Activated CD8-positive, alpha-beta memory T cell treated with anti-CD3 and anti-CD28 coated beads, Interleukin-2, amount 50 U/mL, for 4 hours (primary cell): ENCODE results near the gene TMBIM1.
A peak's percentile ranks its signal among the peaks of the same experiment; 100 is the strongest.

Experiments used
- DNase-seq: peaks from one replicate; pipeline ENCODE4 v3.0.0-alpha.2; 2020

The TMBIM1 gene

DNA sequence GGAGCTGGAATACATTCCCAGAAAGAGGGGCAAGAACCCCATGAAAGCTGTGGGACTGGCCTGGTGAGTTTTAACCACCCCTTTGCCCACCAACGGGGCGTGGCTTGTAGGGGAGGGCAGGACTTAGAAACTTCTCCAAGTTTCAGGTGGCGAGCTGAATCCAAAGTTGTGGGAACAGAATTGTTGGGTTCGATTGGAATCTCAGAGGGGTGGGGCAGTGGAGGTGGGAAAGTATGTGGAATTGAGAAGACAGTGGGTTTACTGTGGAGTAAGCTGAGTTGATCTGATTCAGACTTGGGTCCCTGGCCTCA, 20.9 kb downstream of the TMBIM1 start:
- no peak for DNase-seq

DNA sequence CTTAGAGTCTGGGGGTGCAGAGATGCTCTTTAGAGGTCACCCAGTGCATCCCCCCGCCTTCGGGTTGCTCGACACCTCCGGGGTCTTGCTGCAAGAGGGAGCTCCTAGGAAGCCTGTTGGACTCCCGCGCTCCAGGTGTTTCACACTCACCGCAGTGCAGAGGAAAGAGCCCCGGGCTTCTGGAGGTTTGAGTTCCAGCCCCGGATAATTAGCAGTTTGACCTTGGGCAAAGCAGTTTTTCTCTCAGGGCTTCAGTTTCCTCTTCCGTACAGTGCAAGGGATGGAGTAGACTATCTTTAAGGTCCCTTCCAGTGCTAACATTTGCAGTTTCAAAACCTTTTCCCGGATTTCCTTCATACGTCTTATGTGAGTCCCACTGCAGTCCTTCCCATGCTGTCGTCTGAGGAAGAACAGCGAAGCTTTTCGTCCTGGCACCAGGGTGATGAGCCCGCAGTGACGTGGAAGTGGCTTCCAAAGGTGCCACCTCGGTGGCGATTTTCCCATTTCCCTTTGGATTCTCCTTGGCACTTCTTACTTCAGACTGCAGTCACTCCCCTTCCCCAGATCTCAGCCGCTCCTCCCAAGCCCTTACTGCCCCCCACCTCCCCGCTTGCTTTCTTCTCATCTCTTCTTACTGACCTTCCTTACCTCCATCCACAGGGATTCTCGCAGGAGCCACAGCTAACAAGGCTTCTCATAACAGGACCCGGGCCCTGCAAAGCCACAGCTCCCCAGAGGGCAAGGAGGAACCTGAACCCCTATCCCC, 21.4 kb downstream of the TMBIM1 start:
- no peak for DNase-seq

DNA sequence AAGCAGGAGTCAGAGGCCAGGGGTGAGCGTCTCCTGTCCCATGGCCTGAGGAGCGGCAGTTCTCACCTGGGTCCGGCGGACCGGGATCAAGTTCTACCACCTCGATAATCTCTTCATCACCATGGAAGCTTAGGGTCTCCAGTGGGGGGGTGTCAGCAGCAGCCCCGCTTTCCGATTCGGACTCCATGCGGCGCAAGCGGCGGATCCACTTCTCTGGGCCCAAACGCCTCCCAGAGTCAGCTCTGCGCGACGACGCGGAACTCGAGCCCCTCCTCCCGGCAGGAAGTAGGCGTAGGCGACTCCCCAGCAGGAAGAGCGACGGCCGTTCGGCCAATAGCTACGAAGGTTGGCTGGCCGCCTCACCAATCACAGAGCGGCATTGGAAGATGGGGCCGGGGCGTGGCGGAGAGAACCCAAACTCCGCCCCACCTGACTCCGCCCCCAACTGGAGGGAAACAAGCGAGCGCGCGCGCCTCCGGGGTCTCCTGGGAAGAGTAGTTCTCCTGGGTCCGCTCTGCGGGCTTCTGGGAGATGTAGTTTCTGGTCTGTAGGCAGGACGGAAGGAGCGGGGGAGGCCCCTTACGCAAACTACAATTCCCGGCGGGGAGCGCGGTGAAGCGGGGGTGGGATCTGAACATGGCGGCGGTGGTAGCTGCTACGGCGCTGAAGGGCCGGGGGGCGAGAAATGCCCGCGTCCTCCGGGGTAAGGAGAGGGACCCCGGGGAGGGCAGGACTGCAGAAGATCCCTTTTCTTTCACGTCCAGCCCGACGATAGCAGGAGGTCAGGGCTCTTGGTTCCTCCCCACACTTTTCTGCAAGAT, 22.2 kb downstream of the TMBIM1 start, which contains the start of the genes AAMP and PNKD:
TSS of gene AAMP (minus strand) at position 238 of the 821 bp plus-strand sequence. CDS start at position 187, 51 bp downstream.
TSS of gene PNKD (plus strand) at position 620 of the 821 bp plus-strand sequence. CDS start at position 637, 17 bp downstream.
- peak; percentile 100 for DNase-seq

DNA sequence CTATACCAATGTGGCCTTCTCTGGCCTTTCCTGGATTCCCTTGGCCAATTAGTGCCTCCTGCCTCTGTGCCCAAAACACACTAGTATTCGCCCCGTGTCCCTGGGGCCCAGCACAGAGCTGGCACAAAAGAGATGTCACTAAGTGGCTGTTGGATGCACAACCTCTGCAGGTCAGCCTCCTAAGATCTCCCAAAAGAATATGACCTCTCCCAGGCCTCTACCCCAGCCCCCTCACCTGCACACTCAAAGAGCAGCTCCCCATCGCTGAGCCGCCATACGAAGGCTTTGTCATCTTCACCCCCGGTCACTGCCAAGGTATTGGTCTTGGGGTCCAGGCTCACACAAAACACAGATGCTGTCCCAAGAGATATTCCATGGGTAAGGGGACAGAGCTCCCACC, 25.0 kb downstream of the TMBIM1 start:
- DNase-seq, result no peak

DNA sequence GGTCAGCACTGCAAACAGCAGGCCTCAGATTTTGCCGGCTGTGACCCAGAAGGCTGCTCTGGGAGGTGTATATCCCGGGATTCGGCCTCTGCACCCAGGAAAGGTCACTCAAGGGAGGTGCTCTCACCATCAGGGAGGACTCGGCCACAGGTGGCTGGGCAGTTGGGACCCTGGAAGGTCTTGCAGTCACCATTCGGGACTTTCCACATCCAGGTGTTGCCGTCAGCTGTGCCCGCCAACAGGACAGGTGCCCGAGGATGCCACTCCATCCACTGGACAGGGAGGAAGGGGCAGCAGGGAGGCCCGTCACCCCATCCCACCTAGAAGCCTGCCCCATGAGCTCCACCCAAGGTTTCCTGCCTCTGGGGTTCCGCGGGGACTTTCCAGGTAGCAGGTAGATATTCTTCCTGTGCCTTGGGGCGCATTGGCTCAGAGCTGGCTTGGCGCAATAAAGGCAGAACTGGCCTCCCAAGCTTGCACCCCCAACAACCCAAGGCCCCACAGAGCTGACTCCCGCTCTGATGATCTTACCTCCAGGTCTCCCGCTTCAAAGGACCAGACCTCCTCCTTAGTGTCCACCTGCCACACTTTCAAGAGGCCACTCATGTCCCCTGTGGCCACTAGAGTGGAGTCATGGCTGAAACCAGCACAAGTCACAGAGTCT, 25.9 kb downstream of the TMBIM1 start:
- no peak for DNase-seq

DNA sequence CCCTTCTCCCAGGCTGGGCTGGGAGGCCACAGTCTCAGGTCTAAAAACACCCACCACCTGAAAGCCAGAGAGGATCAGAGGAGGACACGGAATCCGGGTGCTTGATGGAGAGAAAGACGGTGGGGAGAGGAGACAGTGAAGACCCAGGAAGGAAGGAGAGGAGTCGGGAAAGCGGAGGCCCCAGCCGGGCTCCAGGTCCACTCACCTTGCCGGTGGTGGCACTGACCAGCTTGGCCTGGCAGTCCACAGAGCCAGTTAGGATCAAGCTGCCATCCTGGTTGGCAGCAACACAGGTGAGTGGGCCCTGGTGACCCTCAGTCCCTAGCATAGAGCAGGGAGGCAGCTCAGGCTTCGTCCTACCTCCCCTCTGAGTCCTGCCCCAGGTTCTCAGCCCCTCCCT, 26.7 kb downstream of the TMBIM1 start:
- no peak for DNase-seq

DNA sequence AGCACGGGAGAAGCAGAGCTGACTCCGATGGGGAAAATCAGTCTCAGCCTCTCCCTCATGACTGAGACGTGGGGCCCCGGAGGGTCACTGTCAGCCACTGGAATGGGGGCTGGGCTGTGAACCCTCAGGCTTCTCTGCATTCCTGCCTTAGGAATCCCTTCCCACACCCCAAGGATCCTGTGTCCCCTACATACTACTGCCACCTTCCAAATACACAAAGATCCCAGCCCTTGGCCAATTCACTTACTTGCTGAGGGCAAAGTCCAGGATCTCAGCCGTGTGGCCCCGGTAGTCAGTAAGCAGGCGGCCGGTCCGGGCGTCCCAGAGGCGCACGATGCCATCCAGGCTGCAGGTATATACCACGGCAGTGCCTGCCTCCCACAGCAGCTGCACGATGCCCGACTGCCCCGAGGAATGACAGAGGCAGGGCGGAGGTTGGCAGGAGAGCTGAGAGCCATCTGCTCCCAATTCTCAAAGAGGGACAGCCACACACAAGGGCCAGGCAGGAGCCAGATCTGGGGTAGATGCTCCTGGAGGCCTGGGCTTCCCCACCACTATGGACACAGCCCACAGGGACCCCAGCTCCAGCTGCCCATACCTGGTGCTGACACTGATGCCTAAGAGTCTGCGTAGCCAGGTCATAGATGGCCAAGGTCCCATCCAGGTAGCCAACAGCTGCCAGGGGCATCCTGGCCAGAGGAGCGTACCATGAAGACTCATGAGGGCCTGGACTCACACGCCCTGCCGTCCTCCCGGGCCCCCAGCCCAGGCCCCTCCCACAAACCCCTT, 27.3 kb downstream of the TMBIM1 start:
- DNase-seq, result no peak

DNA sequence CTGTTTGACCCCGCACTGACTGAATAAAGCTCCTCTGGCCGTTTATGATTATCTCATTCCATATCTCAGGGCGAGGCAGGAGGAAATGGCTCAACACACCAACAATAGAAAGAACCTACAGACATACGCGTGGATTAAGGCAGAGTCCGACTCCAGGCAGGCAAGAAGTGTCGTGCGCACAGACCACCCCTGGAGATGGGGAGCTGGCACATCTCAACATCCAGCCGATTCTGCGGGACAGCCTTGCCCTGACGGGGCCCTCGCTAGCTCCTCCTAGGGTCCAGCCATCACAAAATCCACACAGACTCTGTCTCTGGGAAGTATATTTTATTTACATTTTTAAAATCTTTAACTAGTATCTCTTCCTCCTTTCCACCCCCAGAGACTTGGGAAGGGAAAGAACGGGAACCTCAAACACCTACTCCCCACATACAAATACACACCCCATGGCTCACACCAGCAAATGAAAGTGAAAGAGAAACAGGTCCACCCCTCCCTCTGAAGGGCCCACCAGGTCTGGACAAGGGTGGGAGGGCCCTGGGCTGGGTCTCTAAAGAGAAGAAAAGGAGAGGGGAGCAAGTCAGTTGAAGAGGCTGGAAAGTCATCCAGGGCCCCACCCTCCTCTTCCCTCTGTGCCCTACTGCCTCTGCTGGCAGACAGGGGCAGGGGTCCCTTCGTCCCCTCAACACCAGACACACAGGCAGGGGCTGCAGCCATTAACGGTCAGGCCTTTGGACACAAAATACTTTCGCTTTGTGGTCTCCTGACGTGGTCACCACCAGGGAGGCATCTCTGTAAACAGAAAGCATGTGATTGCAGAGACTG, 28.3 kb downstream of the TMBIM1 start:
- DNase-seq, result no peak

DNA sequence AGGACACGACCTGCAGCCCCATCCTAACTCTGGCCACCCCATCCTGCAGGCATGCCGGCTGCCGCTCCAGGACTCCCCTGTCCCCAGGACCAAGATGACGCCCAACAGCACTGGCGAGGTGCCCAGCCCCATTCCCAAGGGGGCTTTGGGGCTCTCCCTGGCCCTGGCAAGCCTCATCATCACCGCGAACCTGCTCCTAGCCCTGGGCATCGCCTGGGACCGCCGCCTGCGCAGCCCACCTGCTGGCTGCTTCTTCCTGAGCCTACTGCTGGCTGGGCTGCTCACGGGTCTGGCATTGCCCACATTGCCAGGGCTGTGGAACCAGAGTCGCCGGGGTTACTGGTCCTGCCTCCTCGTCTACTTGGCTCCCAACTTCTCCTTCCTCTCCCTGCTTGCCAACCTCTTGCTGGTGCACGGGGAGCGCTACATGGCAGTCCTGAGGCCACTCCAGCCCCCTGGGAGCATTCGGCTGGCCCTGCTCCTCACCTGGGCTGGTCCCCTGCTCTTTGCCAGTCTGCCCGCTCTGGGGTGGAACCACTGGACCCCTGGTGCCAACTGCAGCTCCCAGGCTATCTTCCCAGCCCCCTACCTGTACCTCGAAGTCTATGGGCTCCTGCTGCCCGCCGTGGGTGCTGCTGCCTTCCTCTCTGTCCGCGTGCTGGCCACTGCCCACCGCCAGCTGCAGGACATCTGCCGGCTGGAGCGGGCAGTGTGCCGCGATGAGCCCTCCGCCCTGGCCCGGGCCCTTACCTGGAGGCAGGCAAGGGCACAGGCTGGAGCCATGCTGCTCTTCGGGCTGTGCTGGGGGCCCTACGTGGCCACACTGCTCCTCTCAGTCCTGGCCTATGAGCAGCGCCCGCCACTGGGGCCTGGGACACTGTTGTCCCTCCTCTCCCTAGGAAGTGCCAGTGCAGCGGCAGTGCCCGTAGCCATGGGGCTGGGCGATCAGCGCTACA, 29.4 kb downstream of the TMBIM1 start:
- DNase-seq, result no peak

DNA sequence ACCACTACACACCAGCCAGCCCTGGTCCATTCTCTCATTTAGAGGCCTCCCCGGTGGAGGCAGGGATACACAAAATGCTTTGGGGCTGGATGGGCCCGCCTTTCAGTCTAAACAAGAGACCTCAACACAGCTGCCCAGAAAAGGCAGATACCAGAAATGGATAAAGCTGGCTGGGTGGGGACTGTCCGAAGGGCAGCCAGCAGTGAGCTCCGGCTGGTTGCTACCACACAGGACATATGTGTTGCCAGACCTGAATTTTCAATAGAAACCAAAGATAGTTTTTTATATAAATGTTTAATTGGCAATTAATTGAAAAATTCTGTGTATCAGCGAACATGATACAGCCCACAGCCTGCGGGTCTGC, 30.1 kb downstream of the TMBIM1 start:
- DNase-seq, result no peak

DNA sequence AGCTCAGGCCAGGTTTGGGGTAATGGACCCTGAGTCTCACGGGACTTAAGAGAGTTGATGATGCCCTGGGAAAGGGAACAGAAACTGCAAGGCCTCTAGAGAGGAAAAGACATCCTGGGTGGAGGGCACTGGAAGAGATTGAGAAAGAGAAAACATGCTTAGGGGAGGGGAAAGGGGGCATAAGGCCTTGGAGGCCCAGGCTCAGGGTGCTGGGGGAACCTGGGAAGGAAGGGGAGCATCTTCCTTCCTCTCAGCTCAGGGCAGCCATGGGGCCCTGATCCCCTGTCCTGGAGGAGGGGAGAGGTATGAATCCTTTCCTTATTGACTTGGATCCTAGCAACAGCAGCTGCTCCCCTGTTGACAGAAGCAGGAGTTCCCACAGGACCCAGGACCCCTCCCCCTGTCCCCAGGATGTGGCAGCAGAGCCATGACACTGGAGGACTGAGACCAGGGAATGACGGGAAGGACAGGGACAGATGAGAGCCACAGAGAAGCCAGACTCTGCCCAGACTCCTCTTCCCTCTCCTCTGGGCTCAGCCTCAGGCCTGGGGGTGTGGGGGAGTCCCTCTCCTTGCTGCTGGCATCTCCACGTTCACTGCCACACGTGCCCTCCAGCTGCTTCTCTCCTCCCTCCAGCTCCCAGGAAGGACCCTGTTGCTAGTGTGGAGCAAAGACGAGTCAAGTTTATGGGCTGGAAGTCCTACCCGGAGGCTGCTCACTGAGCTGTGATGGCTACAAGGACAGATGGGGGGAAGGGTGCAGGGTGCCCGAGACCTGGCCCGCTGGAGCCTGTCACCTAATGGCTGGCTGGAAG, 30.7 kb downstream of the TMBIM1 start:
- no peak for DNase-seq

DNA sequence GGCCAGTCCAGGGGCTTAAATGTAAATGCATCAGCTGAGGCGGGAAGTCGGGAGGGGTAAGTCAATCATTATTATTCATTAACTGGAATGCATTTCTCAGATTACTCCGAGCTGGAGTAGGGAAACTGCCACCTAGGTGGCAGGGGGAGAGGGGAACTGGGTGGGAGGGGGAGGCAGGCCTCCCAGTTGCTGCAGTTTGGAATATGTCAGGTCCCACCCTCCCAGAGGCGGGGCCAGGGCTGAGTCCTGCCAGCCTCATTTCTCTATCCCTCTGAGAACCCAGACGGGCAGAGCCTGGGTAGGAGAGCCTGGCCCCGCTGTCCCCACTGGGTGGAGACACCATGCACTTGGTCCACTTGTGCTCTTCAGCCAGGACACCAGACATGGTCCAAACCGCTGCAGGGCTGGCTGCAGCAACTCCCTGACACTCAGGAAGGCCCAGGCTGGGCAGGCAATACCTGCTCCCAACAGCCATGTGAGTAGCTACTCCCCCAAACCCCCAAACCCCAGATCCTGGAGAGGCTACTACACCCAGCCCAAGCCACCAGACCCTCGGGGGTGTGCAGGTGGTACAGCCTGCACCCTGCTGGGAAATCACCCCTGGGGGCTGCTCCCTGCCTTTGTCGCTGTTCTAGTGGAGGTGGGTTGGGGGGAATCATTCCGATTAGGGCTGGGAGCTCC, 31.4 kb downstream of the TMBIM1 start, which contains the start of gene GPBAR1:
TSS of gene GPBAR1 (plus strand) at position 274 of the 681 bp plus-strand sequence. CDS start 1,710 bp downstream, outside the sequence.
- no peak for DNase-seq

DNA sequence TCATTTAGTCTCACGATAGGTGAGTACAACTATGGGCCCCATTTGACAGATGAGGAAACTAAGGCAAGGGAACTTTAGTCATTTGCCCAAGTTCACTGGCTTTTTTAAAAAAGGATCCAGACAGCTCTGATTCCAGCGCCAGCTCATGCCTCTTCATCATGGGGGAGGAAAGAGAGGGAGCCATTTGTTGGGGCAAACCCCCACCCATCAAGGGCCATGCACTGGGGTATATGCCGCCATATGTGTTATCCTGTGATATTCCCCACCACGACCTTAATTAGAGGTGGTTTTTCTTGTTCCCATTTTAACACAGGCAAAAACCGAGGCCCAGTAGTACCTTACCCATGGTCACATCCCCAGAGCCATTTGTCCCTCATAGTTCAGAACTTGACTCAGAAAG, 32.1 kb downstream of the TMBIM1 start:
- no peak for DNase-seq

DNA sequence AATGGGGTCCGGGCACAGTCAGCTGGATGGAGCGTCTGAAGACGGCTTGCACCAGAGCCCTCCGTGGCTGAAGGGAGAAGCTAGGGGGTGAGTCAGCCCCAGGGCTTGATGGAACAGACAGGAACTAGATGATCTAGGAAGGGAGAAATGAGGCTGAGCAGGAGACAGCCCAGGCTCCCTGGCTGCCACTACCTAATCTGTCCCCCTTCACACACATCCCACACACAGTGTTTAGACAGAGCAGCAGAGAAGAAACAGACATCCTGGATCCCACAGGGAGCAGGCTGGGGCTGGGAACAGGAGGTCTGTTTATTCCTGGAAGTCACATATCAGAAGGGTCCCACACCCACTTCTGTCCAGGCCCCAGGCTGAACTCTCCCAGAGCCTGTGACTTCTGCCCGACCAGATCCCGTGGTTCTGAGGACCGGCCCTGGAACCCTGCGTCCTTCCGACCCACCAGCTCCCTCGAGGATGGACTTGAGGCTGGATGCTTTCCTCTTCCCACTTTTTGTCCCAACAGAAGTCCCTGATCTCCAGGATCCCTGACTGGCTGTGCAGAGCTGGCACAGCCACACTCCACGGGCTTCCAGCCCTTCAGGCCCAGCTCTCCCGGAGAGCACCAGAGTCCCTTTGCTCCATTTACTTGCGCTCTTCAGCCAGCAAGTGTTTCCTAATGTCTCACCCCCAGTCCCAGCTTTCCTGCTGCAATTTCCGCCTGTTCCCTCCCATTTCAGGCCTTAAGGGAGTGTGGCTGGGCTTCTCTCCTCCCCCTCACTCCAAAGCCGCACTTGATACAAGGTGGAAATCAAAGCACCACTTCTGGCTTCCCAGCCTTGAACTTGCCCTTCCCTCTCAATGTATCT, 33.0 kb downstream of the TMBIM1 start:
- no peak for DNase-seq

DNA sequence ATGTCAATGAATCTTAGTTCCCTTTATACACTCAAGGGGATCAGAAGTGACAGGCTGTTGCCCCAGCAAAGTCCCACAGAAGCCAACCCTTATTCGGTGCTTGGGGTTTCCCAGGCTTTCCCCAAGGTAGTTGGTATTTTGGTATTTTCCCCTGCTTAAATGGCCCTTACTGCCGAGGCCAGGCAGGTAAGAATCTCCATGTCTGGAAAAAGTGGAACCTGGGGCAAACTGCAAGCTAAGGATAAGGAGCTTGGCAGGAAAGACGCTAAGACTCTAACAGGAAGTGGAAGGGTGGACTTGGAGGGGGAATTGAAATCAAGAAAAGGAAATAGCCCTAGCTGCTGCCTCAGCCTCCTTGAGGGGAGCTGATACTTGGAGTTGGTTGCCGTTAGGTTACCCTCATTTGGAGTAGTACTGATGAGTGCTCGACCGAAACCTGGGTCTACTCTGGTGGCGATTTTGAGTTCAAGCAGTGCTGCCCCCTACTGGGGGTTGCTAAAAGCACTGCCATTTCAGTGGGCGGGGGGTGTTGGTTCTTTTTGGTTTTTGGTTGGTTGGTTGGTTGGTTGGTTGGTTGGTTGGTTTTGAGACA, 34.8 kb downstream of the TMBIM1 start:
- peak; percentile 71 for DNase-seq

DNA sequence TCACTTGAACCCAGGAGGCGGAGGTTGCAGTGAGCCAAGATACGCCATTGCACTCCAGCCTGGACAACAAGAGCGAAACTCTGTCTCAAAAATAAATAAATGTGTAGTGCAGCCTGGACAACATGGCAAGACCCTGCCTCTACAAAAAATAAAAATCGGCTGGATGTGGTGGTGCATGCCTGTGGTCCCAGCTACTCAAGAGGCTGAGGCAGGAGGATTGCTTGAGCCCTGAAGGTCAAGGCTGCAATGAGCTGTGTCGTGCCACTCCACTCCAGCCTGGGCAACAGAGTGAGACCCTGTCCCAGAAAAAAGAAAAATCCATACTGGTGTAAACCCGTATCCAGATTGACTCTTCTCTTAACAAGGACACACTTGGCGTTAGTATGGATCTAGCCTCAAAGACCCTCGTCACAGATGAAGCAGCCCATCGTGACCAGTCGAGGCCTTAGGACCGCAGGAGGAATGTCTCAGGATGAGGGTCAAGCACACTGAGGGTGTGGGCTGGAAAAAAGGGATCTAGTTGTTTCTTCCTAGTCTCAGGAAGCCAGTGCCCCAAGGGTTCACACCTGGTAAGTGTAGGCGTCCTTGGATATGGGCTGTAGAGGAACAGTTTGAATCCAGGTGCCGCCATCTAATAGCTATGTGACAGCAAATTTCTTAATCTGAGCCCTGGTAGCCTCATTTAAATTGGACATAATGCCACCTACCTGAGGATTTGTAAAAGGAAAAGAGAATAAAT, 35.5 kb downstream of the TMBIM1 start:
- DNase-seq, result no peak

DNA sequence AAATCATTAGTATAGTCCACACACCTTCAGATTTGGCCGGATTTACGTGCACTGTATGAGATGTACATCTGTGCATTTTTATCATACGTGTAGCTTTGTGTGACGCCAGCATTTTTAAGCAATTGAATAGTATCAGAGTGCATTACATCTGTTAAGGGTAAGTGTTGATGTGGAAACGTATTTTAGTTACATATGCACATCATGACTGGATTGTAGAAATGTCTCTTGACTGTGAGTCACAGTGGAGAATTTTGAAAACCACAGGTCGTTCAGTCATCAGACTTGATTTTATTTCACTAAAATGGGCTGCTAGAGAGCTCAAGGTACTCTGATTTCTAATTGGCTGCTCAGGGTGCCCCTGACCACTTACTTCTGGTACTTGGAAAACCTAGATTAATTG, 36.9 kb downstream of the TMBIM1 start:
- DNase-seq, result no peak
